Endodermal cell (in vitro differentiated cells): Measurements from ENCODE around the gene ZC3H18. TPM values are rescaled to one million over a fixed set of nuclear protein-coding genes. Genes with fewer than 3 reads are reported as not detected.
A peak's percentile ranks its signal among the peaks of the same experiment; 100 is the strongest.

Experiments used
- DNase-seq: peaks from one replicate; pipeline ENCODE4 v3.0.0-alpha.2; 2017
- H3K27ac ChIP-seq: 2 replicates; pipeline ENCODE4 v1.5.1; 2013; ENCODE audit warnings: mild to moderate bottlenecking, low read depth, low read length, moderate library complexity
- H3K27me3 ChIP-seq: 2 replicates; pipeline ENCODE4 v1.6.1; 2013; ENCODE audit warnings: mild to moderate bottlenecking, low read length, moderate library complexity; ENCODE audit not compliant: insufficient read depth, control insufficient read depth, poor library complexity, severe bottlenecking
- H3K36me3 ChIP-seq: 2 replicates; pipeline ENCODE4 v1.7.0; 2013; ENCODE audit warnings: mild to moderate bottlenecking, low read length, moderate library complexity; ENCODE audit not compliant: control insufficient read depth, insufficient read depth
- H3K4me1 ChIP-seq: one replicate; pipeline ENCODE4 v1.7.0; 2013; ENCODE audit warnings: low read length; ENCODE audit not compliant: control insufficient read depth, insufficient read depth
- H3K4me3 ChIP-seq: 2 replicates; pipeline ENCODE4 v1.5.1; 2013; ENCODE audit warnings: mild to moderate bottlenecking, low read length, moderate library complexity
- H3K9ac ChIP-seq: 2 replicates; pipeline ENCODE4 v1.6.1; 2013; ENCODE audit warnings: mild to moderate bottlenecking, low read length, moderate library complexity; ENCODE audit not compliant: poor library complexity, severe bottlenecking; ENCODE audit errors: extremely low read depth
- H3K9me3 ChIP-seq: 2 replicates; pipeline ENCODE4 v1.6.1; 2013; ENCODE audit warnings: mild to moderate bottlenecking, low read length, moderate library complexity; ENCODE audit not compliant: control insufficient read depth
- H3K27ac Mint-ChIP-seq: 2 replicates; pipeline ENCODE4 v1.8.0; 2020; ENCODE audit warnings: mixed read lengths
- H3K27me3 Mint-ChIP-seq: 2 replicates; pipeline ENCODE4 v1.8.0; 2021; ENCODE audit warnings: mild to moderate bottlenecking, mixed read lengths; ENCODE audit not compliant: insufficient read depth
- H3K36me3 Mint-ChIP-seq: 2 replicates; pipeline ENCODE4 v1.8.0; 2020; ENCODE audit warnings: low read depth, mixed read lengths
- H3K4me1 Mint-ChIP-seq: 2 replicates; pipeline ENCODE4 v1.8.0; 2020; ENCODE audit warnings: mixed read lengths
- H3K4me3 Mint-ChIP-seq: 2 replicates; pipeline ENCODE4 v1.8.0; 2020; ENCODE audit warnings: mild to moderate bottlenecking, moderate library complexity, mixed read lengths
- H3K9me3 Mint-ChIP-seq: 2 replicates; pipeline ENCODE4 v1.8.0; 2020; ENCODE audit warnings: mild to moderate bottlenecking, mixed read lengths
- WGBS, 2 experiments: methylation state at CpG; one replicate each; pipeline versions ENCODE4 v1.1.5 to v1.1.7; 2013; ENCODE audit warnings: missing lambda C conversion rate in 2 of 2, mixed read lengths in 1 of 2; ENCODE audit not compliant: insufficient coverage in 1 of 2, insufficient read length in 1 of 2; 5-methylcytosine and 5-hydroxymethylcytosine counted together
- total RNA-seq, 2 donors: library from RNA; stranded (reverse); fragmentation: NEBNext Ultra II Directional in 1 of 2; extraction: Animal tissue kit (Norgen Biotek cat#: 25700) in 1 of 2; gene quantifications; 2 replicates in 1 of 2; 3 replicates in 1 of 2; pipeline ENCODE4 v1.2.1, GENCODE V29; 2021
- TF ChIP-seq, protein P1 (sequence below): fragments of 200-600 bp; sonication (generic); conservative IDR thresholded peaks from 2 replicates; pipeline ENCODE4 v1.5.0; 2021; ENCODE audit warnings: antibody characterized with exemption, mild to moderate bottlenecking

Gene ZC3H18
- total RNA-seq, 2 donors from 2014 or later = 75.4 to 76.6 TPM

DNA sequence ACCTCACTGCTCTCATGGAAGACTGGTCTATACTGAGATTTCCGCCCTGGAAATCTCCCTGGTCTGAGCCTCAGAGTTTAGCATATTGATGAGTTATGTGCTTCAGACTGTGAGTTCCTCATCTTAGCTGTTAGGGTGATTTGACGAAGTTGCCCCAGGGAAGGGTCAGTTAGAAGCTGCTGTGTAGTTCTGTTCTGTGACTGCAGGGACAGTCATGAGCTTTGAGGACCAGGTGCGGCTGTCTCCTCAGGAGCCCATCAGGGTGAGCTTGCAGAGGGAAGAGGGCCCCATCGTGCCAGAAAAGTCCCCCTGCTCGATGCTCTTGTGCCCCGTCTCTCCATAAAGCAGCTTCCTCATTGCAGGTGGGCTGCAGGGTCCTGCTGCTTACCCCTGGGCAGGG lies 39.9 kb downstream of the ZC3H18 start:
- no peaks in the 10 kb centered on the region for H3K27me3 Mint-ChIP-seq
- 88 to 94% methylated on average over 3 to 6 of the region's 6 CpGs for WGBS, 2 experiments
- H3K4me3 ChIP-seq = no peak overlapping the region
- no peaks in the 10 kb centered on the region for H3K27me3 ChIP-seq
- no peak overlapping the region for H3K4me3 Mint-ChIP-seq
- no peaks in the 10 kb centered on the region for H3K9me3 ChIP-seq
- no peak overlapping the region for H3K27ac ChIP-seq
- H3K9ac ChIP-seq = no peak overlapping the region
- peaks cover 52% of the 10 kb centered on the region for H3K36me3 Mint-ChIP-seq
- peak; percentile 70 for DNase-seq
- no peaks in the 10 kb centered on the region for H3K9me3 Mint-ChIP-seq
- peaks cover 5% of the 10 kb centered on the region for H3K4me1 Mint-ChIP-seq
- TF ChIP-seq, protein P1, sequence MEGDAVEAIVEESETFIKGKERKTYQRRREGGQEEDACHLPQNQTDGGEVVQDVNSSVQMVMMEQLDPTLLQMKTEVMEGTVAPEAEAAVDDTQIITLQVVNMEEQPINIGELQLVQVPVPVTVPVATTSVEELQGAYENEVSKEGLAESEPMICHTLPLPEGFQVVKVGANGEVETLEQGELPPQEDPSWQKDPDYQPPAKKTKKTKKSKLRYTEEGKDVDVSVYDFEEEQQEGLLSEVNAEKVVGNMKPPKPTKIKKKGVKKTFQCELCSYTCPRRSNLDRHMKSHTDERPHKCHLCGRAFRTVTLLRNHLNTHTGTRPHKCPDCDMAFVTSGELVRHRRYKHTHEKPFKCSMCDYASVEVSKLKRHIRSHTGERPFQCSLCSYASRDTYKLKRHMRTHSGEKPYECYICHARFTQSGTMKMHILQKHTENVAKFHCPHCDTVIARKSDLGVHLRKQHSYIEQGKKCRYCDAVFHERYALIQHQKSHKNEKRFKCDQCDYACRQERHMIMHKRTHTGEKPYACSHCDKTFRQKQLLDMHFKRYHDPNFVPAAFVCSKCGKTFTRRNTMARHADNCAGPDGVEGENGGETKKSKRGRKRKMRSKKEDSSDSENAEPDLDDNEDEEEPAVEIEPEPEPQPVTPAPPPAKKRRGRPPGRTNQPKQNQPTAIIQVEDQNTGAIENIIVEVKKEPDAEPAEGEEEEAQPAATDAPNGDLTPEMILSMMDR = peak; percentile 68
- peaks cover 71% of the 10 kb centered on the region for H3K36me3 ChIP-seq
- no peaks in the 10 kb centered on the region for H3K4me1 ChIP-seq
- H3K27ac Mint-ChIP-seq = no peak overlapping the region

DNA sequence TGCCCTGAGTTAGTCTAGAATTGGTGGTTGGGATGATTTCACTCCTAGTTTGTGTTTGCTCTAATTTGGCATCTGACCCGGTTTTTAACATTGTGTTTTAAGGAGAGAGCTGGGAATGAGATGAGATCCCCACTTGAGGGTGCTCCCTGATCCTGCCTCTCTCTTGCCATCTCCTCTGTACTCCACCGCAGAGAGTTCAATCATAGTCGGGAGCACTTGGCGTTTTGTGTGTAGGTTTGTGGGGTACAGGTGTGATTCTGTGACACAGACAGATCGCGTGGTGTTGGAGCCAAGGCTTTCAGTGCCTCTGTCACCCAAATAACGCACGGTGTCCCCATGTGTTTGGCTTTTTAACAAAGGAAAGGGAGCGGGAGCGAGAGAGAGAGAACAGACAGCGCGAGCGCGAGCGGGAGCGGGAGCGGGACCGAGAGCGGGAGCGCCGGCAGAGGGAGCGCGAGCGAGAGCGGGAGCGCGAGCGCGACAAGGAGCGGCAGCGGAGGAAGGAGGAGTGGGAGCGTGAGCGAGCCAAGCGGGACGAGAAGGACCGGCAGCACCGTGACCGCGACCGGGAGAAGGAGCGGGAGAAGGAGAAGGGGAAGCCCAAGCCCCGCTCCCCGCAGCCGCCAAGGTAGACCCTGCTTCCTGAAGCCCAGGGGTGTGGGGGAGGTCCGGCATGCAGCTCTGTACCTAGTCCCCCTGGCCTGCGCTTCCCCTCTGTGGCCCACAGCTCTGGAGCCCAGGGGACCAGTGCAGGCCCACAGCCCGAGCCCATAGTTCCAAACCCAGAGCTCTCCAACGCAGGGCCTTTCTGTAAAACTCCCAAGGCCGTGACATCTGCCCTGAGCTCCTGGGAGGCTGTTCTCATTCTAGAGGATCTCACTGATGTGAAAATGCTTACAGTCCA lies 41.0 kb downstream of the ZC3H18 start:
- no peak overlapping the region for H3K4me3 Mint-ChIP-seq
- no peak overlapping the region for H3K27ac Mint-ChIP-seq
- Histone ChIP-seq H3K9me3 (no peaks in the 10 kb centered on the region), H3K36me3 (peaks cover 64% of the 10 kb centered on the region), H3K27me3 (no peaks in the 10 kb centered on the region), H3K9ac (no peak overlapping the region), H3K4me1 (peaks cover 4% of the 10 kb centered on the region), H3K4me3 (no peak overlapping the region), H3K27ac (no peak overlapping the region)
- no peaks in the 10 kb centered on the region for H3K27me3 Mint-ChIP-seq
- TF ChIP-seq, protein P1 = peak; percentile 48
- peaks cover 11% of the 10 kb centered on the region for H3K4me1 Mint-ChIP-seq
- peak; percentile 71 for DNase-seq
- peaks cover 49% of the 10 kb centered on the region for H3K36me3 Mint-ChIP-seq
- no peaks in the 10 kb centered on the region for H3K9me3 Mint-ChIP-seq
- 61 to 62% methylated on average over 27 to 49 of the region's 49 CpGs for WGBS, 2 experiments

DNA sequence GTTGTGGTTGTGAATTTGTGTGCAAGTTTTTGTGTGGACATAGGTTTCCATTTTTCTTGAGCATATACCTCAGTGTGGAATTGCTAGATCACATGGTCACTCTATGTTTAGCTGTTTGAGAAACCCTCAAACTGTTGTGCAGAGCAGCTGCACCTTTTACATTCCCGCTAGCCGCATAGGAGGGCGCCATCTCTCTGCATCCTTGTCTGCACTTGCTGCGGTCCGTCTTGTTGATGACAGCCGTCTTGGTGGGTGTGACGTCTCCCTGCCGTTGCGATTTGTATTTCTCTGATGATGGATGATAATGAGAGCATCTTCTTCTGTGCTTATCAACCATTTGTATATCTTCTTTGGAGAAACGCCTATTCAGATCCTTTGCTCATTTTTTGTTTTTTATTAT lies 43.1 kb downstream of the ZC3H18 start:
- peaks cover 36% of the 10 kb centered on the region for H3K36me3 Mint-ChIP-seq
- Histone ChIP-seq H3K4me3 (no peak overlapping the region), H3K27ac (no peak overlapping the region), H3K9ac (no peak overlapping the region), H3K27me3 (no peaks in the 10 kb centered on the region), H3K4me1 (peaks cover 25% of the 10 kb centered on the region), H3K9me3 (no peaks in the 10 kb centered on the region), H3K36me3 (peaks cover 56% of the 10 kb centered on the region)
- no peaks in the 10 kb centered on the region for H3K9me3 Mint-ChIP-seq
- no peaks in the 10 kb centered on the region for H3K27me3 Mint-ChIP-seq
- H3K4me3 Mint-ChIP-seq = no peak overlapping the region
- 91 to 100% methylated on average over 7 to 10 of the region's 10 CpGs for WGBS, 2 experiments
- peaks cover 32% of the 10 kb centered on the region for H3K4me1 Mint-ChIP-seq
- DNase-seq = no peak
- TF ChIP-seq, protein P1 = no peak
- no peak overlapping the region for H3K27ac Mint-ChIP-seq
